ENCODE measurements around the gene BCOR.

- TF ChIP-seq CTCF (IDR thresholded peaks at IDR 0.05; ENCODE audit: low read length): no peak
- no peak for TF ChIP-seq EZH2 (IDR thresholded peaks at IDR 0.05; ENCODE audit: borderline replicate concordance, low read length)
Measured at GRCh38 chrX:40117715-40118285, 20.0 kb upstream of the BCOR start.

Data from OCI-LY1 (cell line).